ENCODE measurements around the gene CCDC13.
"Not testable (repeated sequence)": the region's sequence is repeated elsewhere in the genome, so short reads cannot be mapped to it uniquely, and the experiment has no call there.

CCDC13 gene, protein sequence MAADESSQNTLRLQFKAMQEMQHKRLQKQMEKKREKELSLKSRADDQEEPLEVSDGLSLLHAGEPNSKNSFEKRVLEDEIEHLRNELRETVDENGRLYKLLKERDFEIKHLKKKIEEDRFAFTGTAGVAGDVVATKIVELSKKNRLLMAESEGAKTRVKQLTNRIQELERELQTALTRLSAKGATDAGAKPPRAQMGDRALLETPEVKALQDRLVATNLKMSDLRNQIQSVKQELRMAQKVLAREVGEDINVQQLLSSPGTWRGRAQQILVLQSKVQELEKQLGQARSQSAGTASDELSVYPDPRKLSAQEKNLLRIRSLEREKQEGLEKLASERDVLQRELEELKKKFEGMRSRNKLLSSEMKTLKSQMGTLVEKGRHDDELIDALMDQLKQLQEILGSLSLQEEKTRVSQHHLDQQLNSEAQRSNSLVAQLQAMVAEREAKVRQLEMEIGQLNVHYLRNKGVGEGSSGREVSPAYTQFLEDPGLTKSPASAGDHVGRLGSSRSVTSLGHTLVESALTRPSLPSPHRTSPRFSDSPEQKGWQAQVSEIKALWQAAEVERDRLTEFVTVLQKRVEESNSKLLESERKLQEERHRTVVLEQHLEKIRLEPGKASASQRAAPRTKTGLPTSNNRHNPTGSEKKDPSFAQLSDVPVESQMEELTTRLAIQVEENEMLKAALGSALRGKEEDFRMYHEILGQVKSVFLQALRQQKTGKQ

DNA sequence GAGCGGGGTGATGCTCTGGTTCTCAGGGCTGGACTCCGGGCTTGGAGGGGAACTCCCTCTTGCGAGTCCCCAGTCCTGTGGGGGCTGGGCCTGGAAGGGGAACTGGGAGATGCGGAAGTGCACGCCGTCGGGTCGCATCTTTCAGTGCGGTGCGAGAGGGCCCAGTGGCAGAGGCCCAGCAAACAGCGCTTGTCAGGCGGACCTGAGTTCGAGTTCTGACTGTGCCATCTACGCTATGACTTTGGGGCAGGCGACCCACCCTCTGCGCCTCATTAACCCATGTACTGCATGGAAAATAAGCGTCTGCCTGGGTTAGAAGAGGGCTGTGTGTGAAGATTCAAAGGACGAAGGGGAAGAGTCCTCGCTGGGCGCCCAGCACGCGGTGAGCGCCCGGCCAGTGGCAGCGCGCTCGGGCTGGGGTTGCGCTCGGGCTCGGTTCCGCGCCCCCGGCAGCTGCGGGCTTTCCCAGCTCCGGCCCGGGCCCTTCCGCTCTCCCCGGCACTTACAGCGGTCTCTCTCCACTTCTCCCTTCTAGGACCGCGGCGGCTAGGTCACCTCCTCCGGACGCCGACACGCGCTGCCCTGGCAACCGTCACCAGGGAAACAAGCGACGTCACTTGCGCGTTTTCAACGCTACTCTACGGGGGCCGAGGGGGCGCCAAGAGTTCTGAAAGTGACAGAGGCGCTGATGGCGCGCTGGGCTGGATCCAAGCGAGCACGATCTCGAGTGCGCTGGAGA lies at the start of gene CCDC13:
Gene CCDC13 (minus strand): TSS at position 584 of the 739 bp plus-strand sequence. CDS start 14,908 bp downstream, outside the sequence.
- peak; percentile 86 to 89 for DNase-seq

DNA sequence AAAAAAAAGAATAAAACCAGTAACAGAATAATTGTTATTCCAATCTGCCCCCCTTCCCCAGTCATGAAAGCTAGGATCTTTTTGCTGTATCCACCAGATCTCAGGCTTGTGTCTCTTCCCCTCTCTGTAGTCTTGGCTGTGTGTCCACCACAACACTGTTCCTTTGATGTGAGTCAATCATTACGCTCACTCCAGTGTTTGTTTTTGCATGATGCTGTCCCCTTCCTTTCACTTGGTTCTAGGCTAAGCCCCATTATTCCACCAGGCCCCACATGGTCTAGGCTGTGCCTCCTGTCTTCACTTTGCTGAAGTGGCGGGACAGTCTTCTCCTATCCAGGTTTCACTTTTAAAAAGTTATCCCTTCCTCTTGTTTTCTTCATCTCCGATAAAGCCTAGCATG lies 49.8 kb upstream of the CCDC13 start:
- no peak for DNase-seq

DNA sequence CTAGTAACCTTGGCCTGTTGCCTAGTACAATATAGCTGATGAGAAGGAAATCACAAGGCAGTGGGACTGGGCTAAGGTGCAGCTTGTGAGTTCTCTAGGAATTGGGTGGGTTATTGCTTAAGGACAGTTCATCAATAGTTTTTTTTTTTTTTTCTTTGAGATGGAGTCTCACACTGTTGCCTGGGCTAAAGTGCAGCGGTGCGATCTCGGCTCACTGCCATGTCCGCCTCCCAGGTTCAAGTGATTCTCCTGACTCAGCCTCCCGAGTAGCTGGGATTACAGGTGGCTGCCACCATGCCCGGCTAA lies 47.6 kb upstream of the CCDC13 start:
- DNase-seq, result no peak

DNA sequence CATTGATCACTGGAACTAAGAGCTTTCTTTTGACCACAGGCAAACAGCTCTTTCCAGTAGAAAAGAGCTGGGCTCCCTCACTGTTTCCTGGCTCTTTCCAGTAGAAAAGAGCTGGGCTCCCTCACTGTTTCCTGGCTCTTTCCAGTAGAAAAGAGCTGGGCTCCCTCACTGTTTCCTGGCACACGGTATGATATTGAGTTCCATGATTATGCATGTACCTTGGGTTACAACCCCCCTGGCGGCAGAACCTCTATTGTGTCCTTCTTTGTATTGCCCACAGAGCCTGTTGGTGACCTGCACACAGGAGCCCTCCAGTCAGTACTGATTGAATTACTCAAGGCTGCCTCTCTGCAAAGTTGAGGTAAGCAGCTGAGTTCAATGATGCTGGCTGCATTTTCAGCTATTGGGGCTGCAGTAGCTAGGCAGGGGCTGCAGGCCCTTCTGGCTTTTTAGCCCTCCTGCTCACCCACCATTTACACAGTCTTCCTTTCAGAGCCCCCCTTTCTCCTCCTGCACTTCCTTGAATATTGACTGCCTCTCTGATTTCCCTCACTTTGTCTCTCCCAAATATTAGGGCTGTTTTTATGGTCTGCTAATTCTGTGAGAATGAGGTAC lies 46.4 kb upstream of the CCDC13 start:
- DNase-seq, result no peak

DNA sequence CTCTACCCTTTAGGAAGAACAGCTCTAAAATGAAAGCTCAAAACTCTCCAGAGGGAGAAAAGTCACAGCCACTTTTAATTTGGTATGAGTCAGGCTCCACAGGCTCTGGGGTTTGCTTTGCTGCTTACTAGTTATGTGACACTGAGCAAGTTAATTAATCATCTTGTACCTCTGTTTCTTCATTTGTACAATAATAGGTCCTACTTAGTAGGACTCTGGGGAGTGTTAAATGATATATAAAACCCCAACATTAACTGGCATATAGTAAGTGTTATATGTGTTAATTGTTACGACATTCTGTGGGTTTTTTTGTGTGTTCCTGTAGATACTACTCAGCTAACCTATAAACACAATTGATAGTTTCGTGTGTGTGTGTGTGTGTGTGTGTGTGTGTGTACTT lies 42.8 kb upstream of the CCDC13 start:
- no peak for DNase-seq

DNA sequence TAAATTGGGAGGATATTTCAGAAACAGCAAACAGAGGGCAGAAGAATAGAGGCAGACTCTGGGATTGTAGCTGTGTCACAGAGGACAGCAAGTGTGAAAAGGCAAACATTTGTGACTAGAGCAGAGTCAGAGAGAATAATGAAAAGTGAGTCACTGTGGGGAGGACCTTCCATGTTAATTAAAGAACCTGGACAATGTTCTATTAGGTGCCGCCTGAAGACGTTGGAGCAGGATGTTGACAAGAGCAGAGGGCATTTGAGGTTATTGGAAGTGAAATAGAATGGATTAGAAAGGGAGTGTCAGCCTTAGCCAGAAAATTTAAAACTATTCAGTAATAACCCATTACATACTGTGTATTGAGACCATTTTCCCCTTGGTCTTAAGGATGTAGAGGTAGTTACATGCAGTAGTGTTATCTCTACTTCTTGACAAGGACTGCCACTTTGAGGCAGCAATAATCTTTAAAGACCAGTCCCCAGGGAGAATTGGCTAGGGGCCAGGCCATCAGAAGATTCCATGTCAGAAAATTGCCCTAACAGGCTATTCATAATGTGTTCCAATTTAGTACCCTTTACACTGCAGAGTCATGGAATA lies 42.0 kb upstream of the CCDC13 start:
- no peak for DNase-seq

DNA sequence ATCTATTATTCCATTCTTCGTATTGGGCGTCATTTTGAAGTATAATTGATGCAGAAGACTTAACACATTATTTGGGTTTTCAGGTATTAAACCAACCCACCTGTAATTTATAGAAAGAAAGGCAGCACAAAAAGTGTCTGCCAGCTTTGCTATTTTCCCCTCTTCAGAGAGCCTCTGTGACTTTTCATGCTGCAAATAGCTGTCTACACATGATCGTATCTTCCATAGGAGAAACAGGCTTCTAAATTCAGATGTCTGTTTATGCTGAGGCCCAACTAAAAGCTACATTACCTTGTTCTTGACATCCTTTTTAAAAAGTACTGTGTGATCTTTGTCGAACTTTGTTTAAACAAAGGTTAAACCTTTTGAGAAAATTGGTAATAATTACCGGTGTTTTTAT lies 41.2 kb upstream of the CCDC13 start:
- no peak for DNase-seq

DNA sequence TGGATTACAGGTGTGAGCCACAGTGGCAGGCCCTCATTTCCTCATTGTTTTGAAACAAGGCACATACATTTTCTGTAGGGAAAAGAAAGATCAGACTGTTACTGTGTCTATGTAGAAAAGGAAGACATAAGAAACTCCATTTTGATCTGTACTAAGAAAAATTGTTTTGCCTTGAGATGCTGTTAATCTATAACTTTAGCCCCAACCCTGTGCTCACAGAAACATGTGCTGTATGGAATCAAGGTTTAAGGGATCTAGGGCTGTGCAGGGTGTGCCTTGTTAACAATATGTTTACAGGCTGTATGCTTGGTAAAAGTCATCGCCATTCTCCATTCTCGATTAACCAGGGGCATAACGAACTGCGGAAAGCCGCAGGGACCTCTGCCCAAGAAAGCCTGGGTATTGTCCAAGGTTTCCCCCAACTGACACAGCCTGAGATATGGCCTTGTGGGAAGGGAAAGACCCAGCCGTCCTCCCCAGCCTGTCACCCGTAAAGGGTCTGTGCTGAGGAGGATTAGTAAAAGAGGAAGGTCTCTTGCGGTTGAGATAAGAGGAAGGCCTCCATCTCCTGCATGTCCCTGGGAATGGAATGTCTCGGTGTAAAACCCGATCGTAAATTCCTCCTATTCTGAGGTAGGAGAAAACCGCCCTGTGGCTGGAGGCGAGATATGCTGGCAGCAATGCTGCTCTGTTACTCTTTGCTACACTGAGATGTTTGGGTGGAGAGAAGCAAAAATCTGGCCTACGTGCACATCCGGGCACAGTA lies 38.2 kb upstream of the CCDC13 start:
- DNase-seq, result not testable (repeated sequence)

DNA sequence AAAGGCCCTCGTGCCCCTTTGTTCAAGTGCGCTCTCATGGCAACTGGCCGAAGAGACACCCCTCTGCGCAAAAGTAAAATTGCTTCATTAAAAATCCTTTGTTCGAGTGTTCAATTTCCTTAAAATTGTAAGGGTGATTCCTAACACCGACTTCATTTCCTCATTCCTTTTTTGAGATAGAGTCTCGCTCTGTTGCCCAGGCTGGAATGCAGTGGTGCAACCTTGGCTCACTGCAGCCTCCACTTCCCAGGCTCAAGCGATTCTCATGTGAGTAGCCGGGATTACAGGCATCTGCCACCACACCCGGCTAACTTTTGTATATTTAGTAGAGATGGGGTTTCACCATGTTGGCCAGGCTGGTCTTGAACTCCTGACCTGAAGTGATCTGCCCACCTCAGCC lies 37.7 kb upstream of the CCDC13 start:
- DNase-seq, result not testable (repeated sequence)

DNA sequence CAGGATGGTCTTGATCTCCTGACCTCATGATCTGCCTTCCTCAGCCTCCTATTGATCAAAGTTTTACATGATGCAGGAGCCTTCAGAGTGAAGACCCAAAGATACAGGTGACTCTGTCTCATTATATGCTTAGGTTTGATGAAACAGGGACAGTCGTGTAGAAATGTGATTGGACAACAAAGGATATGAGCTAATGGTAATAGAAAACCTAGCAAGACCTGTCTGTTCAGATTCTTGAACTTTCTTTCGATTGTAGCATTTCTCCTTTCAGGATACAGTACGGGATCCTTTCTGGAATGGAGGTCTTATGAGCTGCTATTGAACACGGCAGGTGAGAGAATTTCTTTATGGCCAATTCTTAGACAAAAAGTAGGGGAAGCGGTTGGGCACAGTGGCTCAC lies 36.1 kb upstream of the CCDC13 start, which contains the start of gene ACKR2:
Gene ACKR2 (plus strand): TSS at position 244 of the 400 bp plus-strand sequence. CDS start 55,058 bp downstream, outside the sequence.
- DNase-seq, result no peak

DNA sequence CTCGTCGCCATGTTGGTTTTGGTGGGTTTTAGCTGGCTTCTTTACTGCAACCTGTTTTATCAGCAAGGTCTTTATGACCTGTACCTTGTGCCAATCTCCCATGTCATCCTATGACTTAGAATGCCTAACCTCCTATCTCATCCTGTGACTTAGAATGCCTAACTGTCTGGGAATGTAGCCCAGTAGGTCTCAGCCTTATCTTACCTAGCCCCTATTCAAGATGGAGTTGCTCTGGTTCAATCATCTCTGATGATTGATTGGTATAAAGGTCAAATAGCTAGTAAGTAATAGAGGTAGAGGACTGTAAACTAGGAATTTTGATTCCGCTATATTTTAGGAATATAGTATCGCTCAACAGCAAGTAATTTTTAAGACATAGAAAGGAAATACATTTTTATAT lies 34.9 kb upstream of the CCDC13 start:
- DNase-seq, result no peak

DNA sequence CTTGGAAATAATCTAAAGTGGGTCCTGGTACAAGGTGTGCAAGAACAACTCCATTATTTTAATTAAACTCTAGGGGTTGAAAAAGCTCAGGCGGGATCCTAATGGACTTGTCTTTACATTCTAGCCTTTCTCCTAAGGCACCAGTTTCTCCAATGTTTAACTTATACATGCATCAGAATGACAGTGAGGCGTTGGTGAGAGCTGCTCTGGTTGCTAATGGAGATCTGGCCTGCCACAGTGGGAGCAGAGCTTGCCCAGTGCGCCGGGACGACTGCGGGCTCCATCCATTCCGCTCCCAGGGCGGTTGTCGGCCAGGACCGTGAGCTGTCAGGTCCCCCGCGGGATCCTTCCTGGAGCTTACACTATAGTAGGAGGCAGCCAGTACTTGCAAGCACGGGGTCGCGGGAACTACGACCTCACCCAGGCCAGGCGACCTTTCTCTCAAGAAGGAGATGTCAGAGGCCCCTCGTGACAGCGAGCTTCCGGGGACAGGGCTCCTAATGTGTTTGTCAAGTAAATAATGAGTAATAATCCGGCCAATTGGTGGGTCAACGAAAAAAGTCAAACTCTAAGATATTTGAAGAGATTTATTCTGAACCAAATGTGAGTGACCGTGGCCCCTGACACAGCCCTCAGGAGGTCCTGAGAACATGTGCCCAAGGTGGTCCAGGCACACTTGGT lies 32.2 kb upstream of the CCDC13 start:
- no peak for DNase-seq

DNA sequence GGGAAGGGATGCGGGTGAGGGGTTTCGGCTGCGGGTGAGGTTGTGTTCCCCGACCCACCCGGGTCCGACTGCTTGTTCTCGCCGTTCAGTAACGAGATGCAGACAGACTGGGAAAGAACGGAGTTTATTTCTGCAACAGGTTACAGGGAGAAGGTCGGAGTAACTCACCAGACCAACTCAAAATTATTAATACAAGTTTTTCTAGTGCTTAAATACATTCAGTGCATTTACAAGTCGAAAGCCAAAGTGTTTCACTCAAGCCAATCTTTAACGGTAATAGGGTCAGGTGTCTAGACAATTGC lies 31.7 kb upstream of the CCDC13 start:
- DNase-seq, result no peak

DNA sequence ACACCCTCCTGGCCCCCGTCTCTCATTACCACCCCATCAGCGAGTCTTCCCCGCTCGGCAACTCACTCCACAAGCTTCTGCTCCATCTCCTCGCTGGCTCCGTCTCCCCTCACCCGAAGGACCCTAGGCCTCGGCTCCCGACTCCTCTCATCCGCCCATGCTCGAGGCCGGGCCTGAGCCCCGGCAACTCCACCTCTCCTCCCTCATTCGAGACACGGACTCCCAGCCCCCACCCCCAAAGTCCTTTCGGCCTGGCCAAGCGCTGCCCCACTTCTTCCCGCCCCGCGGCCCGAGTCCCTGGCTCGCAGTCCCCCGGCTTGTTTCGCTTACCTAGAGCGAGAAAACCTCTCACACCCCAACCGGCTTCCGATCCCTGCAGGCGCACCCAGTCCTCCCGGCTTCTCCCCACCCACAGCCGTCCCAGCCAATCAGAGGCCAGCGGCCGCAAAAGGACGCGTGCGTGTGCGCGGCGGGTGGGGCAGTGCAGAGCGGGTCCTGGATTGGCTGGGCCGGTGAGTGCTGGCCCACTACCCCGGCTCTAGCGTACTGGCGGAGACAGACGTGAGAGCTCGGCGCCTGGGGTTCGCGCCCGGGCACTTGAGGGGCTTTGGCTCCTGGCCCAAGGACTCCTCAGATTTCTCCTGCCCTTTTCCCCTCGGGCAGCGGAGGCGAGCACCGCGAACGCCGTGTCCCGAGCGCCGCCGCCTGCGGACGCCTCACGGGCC lies 31.2 kb upstream of the CCDC13 start, which contains the start of gene HIGD1A:
Gene HIGD1A (minus strand): TSS at position 385 of the 725 bp plus-strand sequence. CDS start 10,237 bp downstream, outside the sequence.
- peak; percentile 98 for DNase-seq

DNA sequence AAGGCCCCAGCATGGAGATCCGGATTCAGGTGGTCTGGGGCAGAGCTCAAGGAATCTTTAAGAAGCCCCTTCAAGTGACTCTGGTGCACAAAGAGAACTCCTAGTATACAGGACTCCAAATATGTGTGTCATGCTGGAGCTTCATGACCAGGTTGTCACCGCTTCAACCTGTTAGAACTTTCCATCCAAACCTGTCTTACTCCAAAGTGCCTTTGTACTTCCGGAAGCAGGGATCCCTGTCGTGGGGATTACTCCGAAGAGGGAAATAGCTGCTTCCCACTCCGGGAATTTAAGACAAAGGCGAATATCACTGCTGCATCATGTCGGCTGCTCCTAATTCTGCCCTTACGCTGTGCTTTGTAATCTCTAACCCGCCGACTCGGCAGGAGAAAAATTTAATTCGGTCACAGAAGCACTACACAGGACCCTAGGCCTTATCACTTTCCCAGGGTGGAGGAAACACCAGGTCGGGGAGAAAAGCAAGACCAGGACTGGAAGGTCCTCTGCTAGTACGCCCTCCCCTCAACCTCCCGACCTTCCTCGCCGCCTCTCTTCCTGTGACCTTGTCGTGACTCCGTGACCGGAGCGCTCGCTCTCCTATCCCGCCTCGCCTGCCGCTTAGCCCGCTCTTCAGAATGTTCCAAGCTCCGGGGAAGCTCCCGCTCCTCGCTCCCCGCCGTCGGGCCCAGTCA lies 30.5 kb upstream of the CCDC13 start:
- peak; percentile 50 to 59 for DNase-seq

DNA sequence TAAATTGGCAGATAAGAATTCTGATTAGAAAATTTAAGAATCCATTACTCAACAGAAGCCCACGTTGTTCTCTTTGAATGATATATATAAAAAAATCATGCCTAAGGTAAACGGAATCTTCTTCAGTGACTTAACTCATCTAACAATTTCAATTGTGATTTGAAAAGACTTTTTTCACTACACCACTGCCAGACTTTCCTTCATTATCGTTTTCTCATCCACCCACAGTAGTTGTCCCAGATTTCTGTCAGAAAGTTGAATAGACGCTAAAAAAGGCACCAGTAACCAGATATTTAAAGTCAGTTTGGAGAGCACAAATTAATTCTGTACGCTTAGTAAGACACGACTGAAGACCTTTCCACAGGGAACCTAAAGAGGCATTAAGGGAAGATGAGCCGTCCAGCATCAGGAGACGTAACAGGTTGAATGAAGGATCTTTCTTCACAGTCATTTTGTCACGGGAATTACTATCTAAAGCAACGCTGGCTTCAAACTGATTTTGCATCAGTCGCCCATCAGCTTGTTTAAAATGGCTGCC lies 29.9 kb upstream of the CCDC13 start:
- no peak for DNase-seq

DNA sequence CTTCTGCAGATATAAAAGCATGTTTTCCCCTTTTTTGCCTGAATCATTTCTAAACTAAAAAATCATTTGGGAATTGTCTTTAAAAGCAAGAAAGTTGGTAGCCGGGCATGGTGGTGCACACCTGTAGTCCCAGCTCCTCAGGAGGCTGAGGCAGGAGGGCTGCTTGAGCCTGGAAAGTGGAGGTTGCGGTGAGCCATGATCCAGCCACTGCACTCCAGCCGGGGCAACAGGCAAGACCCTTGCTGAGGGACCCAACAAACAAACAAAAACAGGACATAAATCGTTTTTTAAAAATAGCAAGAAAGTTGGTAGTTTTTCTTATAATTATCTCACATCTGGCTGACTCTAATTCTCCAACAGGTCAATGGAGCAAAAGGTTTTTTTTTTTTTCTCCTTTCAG lies 28.7 kb upstream of the CCDC13 start:
- no peak for DNase-seq

DNA sequence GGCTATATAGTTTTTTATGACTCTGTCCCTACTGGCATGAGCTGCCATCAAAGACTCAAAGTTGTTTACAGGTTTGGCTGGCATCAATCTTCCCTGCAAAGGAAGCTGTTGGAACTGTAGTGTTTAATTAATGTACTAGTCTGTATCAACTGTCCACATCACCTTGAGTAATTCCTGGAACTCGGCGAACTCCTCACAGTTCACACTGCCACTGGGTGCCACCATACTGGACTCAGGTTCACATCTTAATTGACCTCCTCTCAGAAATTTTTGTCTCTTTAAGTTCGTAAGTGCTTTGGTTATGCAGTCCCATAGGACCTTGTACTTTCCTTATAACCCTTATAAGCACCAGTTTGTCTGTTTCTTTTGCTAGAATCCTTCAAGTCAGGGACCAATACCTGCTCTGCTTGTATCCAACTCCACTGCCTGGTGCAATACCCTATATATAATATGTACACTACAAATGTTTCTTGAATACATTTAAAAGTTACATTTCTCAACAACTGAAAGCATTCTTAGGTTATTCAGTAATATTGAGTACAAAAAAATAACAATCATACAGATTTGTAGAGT lies 28.1 kb upstream of the CCDC13 start:
- no peak for DNase-seq

DNA sequence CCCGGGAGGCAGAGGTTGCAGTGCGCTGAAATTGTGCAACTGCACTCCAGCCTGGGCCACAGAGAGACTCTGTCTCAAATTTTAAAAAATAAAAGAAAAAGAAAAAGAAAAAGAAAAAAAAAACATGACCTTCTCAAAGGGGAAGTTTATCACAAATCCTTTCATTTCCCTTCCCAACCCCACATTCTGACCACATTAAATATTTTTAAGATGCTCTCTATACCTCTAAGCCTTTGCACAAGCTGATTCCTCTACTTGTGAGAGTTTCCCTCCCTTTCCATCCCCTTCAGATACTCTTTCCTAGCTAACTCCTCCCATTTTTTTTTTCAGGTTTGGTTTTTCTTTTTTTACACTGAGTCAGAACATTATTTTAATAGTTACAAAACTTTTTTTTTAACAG lies 27.2 kb upstream of the CCDC13 start:
- no peak for DNase-seq

All from hippocampal formation (tissue), 2 donors.